HUES6 (cell line): Measurements from ENCODE around the gene TMA7B.

ENCODE experiments used
- H3K27ac ChIP-seq: 2 replicates; pipeline ENCODE4 v1.7.0; 2013; ENCODE audit warnings: low read depth, mild to moderate bottlenecking, low read length, inconsistent platforms
- H3K27me3 ChIP-seq: 2 replicates; pipeline ENCODE4 v1.6.1; 2013; ENCODE audit warnings: low read length; ENCODE audit not compliant: control insufficient read depth, insufficient read depth
- H3K36me3 ChIP-seq: 2 replicates; pipeline ENCODE4 v1.6.1; 2013; ENCODE audit warnings: low read length; ENCODE audit not compliant: control insufficient read depth, insufficient read depth
- H3K4me1 ChIP-seq: 2 replicates; pipeline ENCODE4 v1.6.1; 2013; ENCODE audit warnings: low read length; ENCODE audit not compliant: control insufficient read depth, insufficient read depth
- H3K4me3 ChIP-seq: 2 replicates; pipeline ENCODE4 v1.5.1; 2013; ENCODE audit warnings: low read depth, low read length
- H3K9ac ChIP-seq: one replicate; pipeline ENCODE4 v1.6.1; 2013; ENCODE audit warnings: mild to moderate bottlenecking, low read length
- H3K9me3 ChIP-seq: 2 replicates; pipeline ENCODE4 v1.6.1; 2013; ENCODE audit warnings: low read depth, low read length; ENCODE audit not compliant: control insufficient read depth, insufficient read depth

Gene TMA7B

GRCh38 chr22:39959640-39960447, at the start of gene TMA7B:
Gene TMA7B (plus strand): TSS chr22:39960397. CDS start chr22:39964375, 3,978 bp downstream.
- Histone ChIP-seq H3K4me3 (no peak within 1 kb of the TSS), H3K27ac (no peak within 1 kb of the TSS), H3K9ac (no peak within 1 kb of the TSS), H3K36me3 (no peaks in the 10 kb centered on the region), H3K4me1 (peaks cover 19% of the 10 kb centered on the region), H3K9me3 (no peaks in the 10 kb centered on the region), H3K27me3 (peaks cover 3% of the 10 kb centered on the region)

GRCh38 chr22:39910876-39911613, 49.2 kb upstream of the TMA7B start:
- Histone ChIP-seq H3K9ac (no peak overlapping the region), H3K4me1 (peaks cover 16% of the 10 kb centered on the region), H3K4me3 (no peak overlapping the region), H3K9me3 (no peaks in the 10 kb centered on the region), H3K27ac (no peak overlapping the region), H3K36me3 (no peaks in the 10 kb centered on the region), H3K27me3 (no peaks in the 10 kb centered on the region)

- Histone ChIP-seq H3K9ac (no peak overlapping the region), H3K9me3 (no peaks in the 10 kb centered on the region), H3K27me3 (no peaks in the 10 kb centered on the region), H3K4me3 (no peak overlapping the region), H3K36me3 (no peaks in the 10 kb centered on the region), H3K27ac (no peak overlapping the region), H3K4me1 (peaks cover 24% of the 10 kb centered on the region)
These were observed 46.9 kb upstream of the TMA7B start for GRCh38 chr22:39913321-39913720.

- Histone ChIP-seq H3K27ac (no peak overlapping the region), H3K9me3 (no peaks in the 10 kb centered on the region), H3K4me1 (peaks cover 25% of the 10 kb centered on the region), H3K4me3 (no peak overlapping the region), H3K9ac (no peak overlapping the region), H3K27me3 (no peaks in the 10 kb centered on the region), H3K36me3 (no peaks in the 10 kb centered on the region)
These were observed 46.3 kb upstream of the TMA7B start for GRCh38 chr22:39913886-39914285.

- Histone ChIP-seq H3K27ac (no peak overlapping the region), H3K9ac (no peak overlapping the region), H3K36me3 (no peaks in the 10 kb centered on the region), H3K27me3 (no peaks in the 10 kb centered on the region), H3K9me3 (no peaks in the 10 kb centered on the region), H3K4me3 (no peak overlapping the region), H3K4me1 (peaks cover 25% of the 10 kb centered on the region)
These were observed 45.6 kb upstream of the TMA7B start for GRCh38 chr22:39914584-39914983.

- Histone ChIP-seq H3K4me1 (peaks cover 28% of the 10 kb centered on the region), H3K36me3 (no peaks in the 10 kb centered on the region), H3K27ac (no peak overlapping the region), H3K9me3 (no peaks in the 10 kb centered on the region), H3K9ac (no peak overlapping the region), H3K4me3 (no peak overlapping the region), H3K27me3 (no peaks in the 10 kb centered on the region)
These were observed 44.9 kb upstream of the TMA7B start for GRCh38 chr22:39915295-39915726.

GRCh38 chr22:39916496-39916895, 43.7 kb upstream of the TMA7B start:
- no peaks in the 10 kb centered on the region for H3K27me3 ChIP-seq

GRCh38 chr22:39917197-39917643, 43.0 kb upstream of the TMA7B start:
- Histone ChIP-seq H3K27ac (no peak overlapping the region), H3K4me1 (peaks cover 32% of the 10 kb centered on the region), H3K9ac (no peak overlapping the region), H3K4me3 (no peak overlapping the region), H3K36me3 (no peaks in the 10 kb centered on the region), H3K27me3 (no peaks in the 10 kb centered on the region), H3K9me3 (no peaks in the 10 kb centered on the region)

More at GRCh38 chr22:39916496-39916895, 43.7 kb upstream of the TMA7B start:
- Histone ChIP-seq H3K9ac (no peak overlapping the region), H3K4me1 (peaks cover 32% of the 10 kb centered on the region), H3K4me3 (no peak overlapping the region), H3K9me3 (no peaks in the 10 kb centered on the region), H3K27ac (no peak overlapping the region), H3K36me3 (no peaks in the 10 kb centered on the region)

GRCh38 chr22:39917776-39918495, 42.3 kb upstream of the TMA7B start:
- Histone ChIP-seq H3K27me3 (no peaks in the 10 kb centered on the region), H3K4me1 (peaks cover 32% of the 10 kb centered on the region), H3K27ac (no peak overlapping the region), H3K9me3 (no peaks in the 10 kb centered on the region), H3K4me3 (no peak overlapping the region), H3K9ac (no peak overlapping the region), H3K36me3 (no peaks in the 10 kb centered on the region)

GRCh38 chr22:39920134-39920743, 40.0 kb upstream of the TMA7B start:
- H3K4me3 ChIP-seq = no peak overlapping the region
- peaks cover 30% of the 10 kb centered on the region for H3K4me1 ChIP-seq
- H3K27me3 ChIP-seq = no peaks in the 10 kb centered on the region
- H3K9ac ChIP-seq = no peak overlapping the region
- H3K36me3 ChIP-seq = no peaks in the 10 kb centered on the region
- H3K27ac ChIP-seq = no peak overlapping the region
- H3K9me3 ChIP-seq = no peaks in the 10 kb centered on the region
